H1 (cell line): Measurements from ENCODE around the gene PRRT2. TPM values are rescaled to one million over a fixed set of nuclear protein-coding genes. Genes with fewer than 3 reads are reported as not detected.

ENCODE experiments used
- CTCF ChIA-PET: fragments of 300-600 bp; sonication (Branson Sonifier 250); formaldehyde crosslinking; loops from one replicate; lab custom pipeline; 2021; ENCODE audit not compliant: partially characterized antibody; lab: Charles Lee
- POLR2A ChIA-PET: fragments of 300-600 bp; sonication (Branson Sonifier 250); formaldehyde crosslinking; loops from one replicate; lab custom pipeline; 2021; ENCODE audit warnings: inconsistent platforms; ENCODE audit not compliant: partially characterized antibody; lab: Charles Lee
- DNase-seq, 2 experiments: peaks; one replicate each; pipeline versions ENCODE4 v3.0.0 to v3.0.0-alpha.2; 2010 to 2022; ENCODE audit warnings: low spot score in 2 of 2, low read depth in 1 of 2, mixed read lengths in 1 of 2
- FAIRE-seq: peaks from 2 replicates; lab custom pipeline; 2011; peaks lifted over from hg19 to GRCh38; lab: Jason Lieb, UNC
- H2AFZ ChIP-seq: 2 replicates; pipeline ENCODE4 v1.8.1; 2012; ENCODE audit warnings: low read length, inconsistent platforms
- H2AK5ac ChIP-seq: 2 replicates; pipeline ENCODE4 v1.6.1; 2013; ENCODE audit warnings: low read depth, low read length
- H2BK120ac ChIP-seq: replicated peaks from 2 replicates; pipeline ENCODE3; 2013; ENCODE audit warnings: low read depth, low read length, inconsistent platforms
- H2BK12ac ChIP-seq: 2 replicates; pipeline ENCODE4 v1.6.1; 2013; ENCODE audit warnings: low read depth, low read length
- H2BK15ac ChIP-seq: 2 replicates; pipeline ENCODE4 v1.6.1; 2013; ENCODE audit warnings: low read length
- H2BK20ac ChIP-seq: 2 replicates; pipeline ENCODE4 v1.6.1; 2013; ENCODE audit warnings: low read length
- H2BK5ac ChIP-seq: 2 replicates; pipeline ENCODE4 v1.6.1; 2013; ENCODE audit warnings: low read depth, low read length
- H3K14ac ChIP-seq: 2 replicates; pipeline ENCODE4 v1.6.1; 2013; ENCODE audit warnings: inconsistent platforms; ENCODE audit not compliant: insufficient read length
- H3K18ac ChIP-seq: 2 replicates; pipeline ENCODE4 v1.6.1; 2013; ENCODE audit warnings: low read length; ENCODE audit errors: extremely low read depth
- H3K23ac ChIP-seq: 2 replicates; pipeline ENCODE4 v1.6.1; 2013; ENCODE audit warnings: inconsistent platforms; ENCODE audit not compliant: insufficient read length
- H3K23me2 ChIP-seq: 2 replicates; pipeline ENCODE4 v1.6.1; 2013; ENCODE audit warnings: low read depth, low read length
- H3K27ac ChIP-seq: 2 replicates; pipeline ENCODE4 v1.6.1; 2011; ENCODE audit warnings: low read depth, low read length, inconsistent platforms
- H3K27me3 ChIP-seq, 4 experiments: replicated peaks in 1 of 4; 1 replicate in 1 of 4; 2 replicates in 3 of 4; pipeline versions ENCODE4 v1.6.1 to v1.8.1; 2011 to 2013; ENCODE audit warnings: low read length in 3 of 4, mild to moderate bottlenecking in 3 of 4, inconsistent platforms in 2 of 4, mixed read lengths in 2 of 4, moderate library complexity in 1 of 4; ENCODE audit not compliant: control insufficient read depth in 3 of 4, insufficient read depth in 3 of 4; ENCODE audit errors: extremely low read depth in 1 of 4
- H3K36me3 ChIP-seq, 4 experiments: 2 replicates each; pipeline versions ENCODE4 v1.6.1 to v1.8.1; 2011 to 2013; ENCODE audit warnings: mild to moderate bottlenecking in 4 of 4, low read length in 3 of 4, moderate library complexity in 2 of 4, control low read depth in 1 of 4, inconsistent platforms in 1 of 4; ENCODE audit not compliant: insufficient read depth in 4 of 4, control insufficient read depth in 2 of 4
- H3K4ac ChIP-seq: replicated peaks from 2 replicates; pipeline ENCODE3; 2013; ENCODE audit warnings: low read length, low read depth, mixed read lengths, inconsistent platforms; ENCODE audit not compliant: insufficient read length
- H3K4me1 ChIP-seq, 4 experiments: replicated peaks in 1 of 4; 1 replicate in 1 of 4; 2 replicates in 3 of 4; pipeline versions ENCODE4 v1.6.1 to v1.8.1; 2011 to 2013; ENCODE audit warnings: low read length in 3 of 4, inconsistent platforms in 2 of 4, mixed read lengths in 1 of 4; ENCODE audit not compliant: insufficient read depth in 4 of 4, control insufficient read depth in 3 of 4
- H3K4me2 ChIP-seq, 2 experiments: 2 replicates each; pipeline versions ENCODE4 v1.6.1 to v1.8.1; 2011 to 2013; ENCODE audit warnings: low read depth in 2 of 2, low read length in 2 of 2, control low read depth in 1 of 2, inconsistent platforms in 1 of 2, mild to moderate bottlenecking in 1 of 2; ENCODE audit not compliant: insufficient read depth in 1 of 2
- H3K4me3 ChIP-seq, 4 experiments: fragments of 200-600, 300-600 bp in 1 of 4; sonication (generic), shearing (Covaris generic), sonication (Bioruptor Twin) in 1 of 4; 2 replicates each; pipeline versions ENCODE4 v1.5.1 to v1.8.1; 2011 to 2016; ENCODE audit warnings: low read length in 4 of 4, low read depth in 3 of 4, control low read depth in 2 of 4, inconsistent platforms in 2 of 4, mild to moderate bottlenecking in 2 of 4, mixed read lengths in 1 of 4, moderate library complexity in 1 of 4; ENCODE audit not compliant: insufficient read depth in 2 of 4; ENCODE audit errors: extremely low read depth in 1 of 4
- H3K56ac ChIP-seq: replicated peaks from 2 replicates; pipeline ENCODE3; 2013; ENCODE audit warnings: low read depth, mild to moderate bottlenecking, mixed read lengths, low read length, inconsistent platforms; ENCODE audit not compliant: insufficient read length
- H3K79me1 ChIP-seq: 2 replicates; pipeline ENCODE4 v1.6.1; 2013; ENCODE audit warnings: low read depth, low read length, control low read depth
- H3K79me2 ChIP-seq, 2 experiments: 2 replicates each; pipeline versions ENCODE4 v1.6.1 to v1.8.1; 2012 to 2013; ENCODE audit warnings: low read length in 2 of 2, mild to moderate bottlenecking in 2 of 2, inconsistent platforms in 1 of 2; ENCODE audit not compliant: insufficient read depth in 2 of 2, control insufficient read depth in 1 of 2
- H3K9ac ChIP-seq, 4 experiments: replicated peaks in 1 of 4; 1 replicate in 1 of 4; 2 replicates in 3 of 4; pipeline versions ENCODE4 v1.6.1 to v1.8.1; 2011 to 2013; ENCODE audit warnings: low read depth in 3 of 4, low read length in 3 of 4, control low read depth in 2 of 4, mild to moderate bottlenecking in 2 of 4, moderate library complexity in 2 of 4, inconsistent platforms in 1 of 4; ENCODE audit errors: extremely low read depth in 1 of 4
- H3K9me3 ChIP-seq, 2 experiments: 2 replicates each; pipeline versions ENCODE4 v1.6.1 to v1.8.1; 2012 to 2013; ENCODE audit warnings: mild to moderate bottlenecking in 2 of 2, moderate library complexity in 2 of 2, control low read depth in 1 of 2, inconsistent platforms in 1 of 2, low read depth in 1 of 2, low read length in 1 of 2, mixed read lengths in 1 of 2; ENCODE audit not compliant: insufficient read depth in 2 of 2
- H4K20me1 ChIP-seq, 2 experiments: replicated peaks in 1 of 2; 2 replicates each; pipeline versions ENCODE3 to v1.8.1; 2011 to 2013; ENCODE audit warnings: inconsistent platforms in 2 of 2, low read length in 2 of 2, mild to moderate bottlenecking in 1 of 2; ENCODE audit not compliant: insufficient read depth in 2 of 2, control insufficient read depth in 1 of 2
- H4K5ac ChIP-seq: 2 replicates; pipeline ENCODE4 v1.6.1; 2013; ENCODE audit warnings: low read length, low read depth, mixed read lengths, inconsistent platforms; ENCODE audit not compliant: insufficient read length
- H4K8ac ChIP-seq: 2 replicates; pipeline ENCODE4 v1.8.0; 2013; ENCODE audit warnings: mild to moderate bottlenecking, moderate library complexity, low read length, inconsistent platforms; ENCODE audit not compliant: insufficient read depth; ENCODE audit errors: extremely low read depth
- H4K91ac ChIP-seq: replicated peaks from 2 replicates; pipeline ENCODE3; 2013; ENCODE audit warnings: low read length, mixed read lengths, inconsistent platforms; ENCODE audit not compliant: insufficient read length
- SIX5 ChIP-seq: IDR thresholded peaks from 2 replicates; pipeline ENCODE4 v1.6.1; 2011; ENCODE audit warnings: mild to moderate bottlenecking, low read depth, low read length
- WGBS, 2 experiments: shearing (Covaris generic) in 1 of 2; methylation state at CpG; one replicate each; pipeline versions ENCODE4 v1.1.6 to v1.1.7; 2013 to 2015; ENCODE audit warnings: low lambda C conversion rate in 2 of 2, mixed read lengths in 2 of 2, inconsistent platforms in 1 of 2, low coverage in 1 of 2, missing lambda C conversion rate in 1 of 2; ENCODE audit not compliant: insufficient replicate concordance in 2 of 2, insufficient coverage in 1 of 2, insufficient read length in 1 of 2; ENCODE audit errors: extremely low coverage in 1 of 2, missing lambda C conversion rate in 1 of 2; 5-methylcytosine and 5-hydroxymethylcytosine counted together
- polyA plus RNA-seq, 7 experiments: library from polyadenylated mRNA; depleted of rRNA in 3 of 7; stranded (reverse) in 5 of 7; unstranded in 2 of 7; fragments of >200 nt in 5 of 7; fragments of 200-250 nt in 2 of 7; gene quantifications; 1 replicate in 5 of 7; 2 replicates in 1 of 7; 4 replicates in 1 of 7; pipeline versions ENCODE4 v1.2.1 to v1.2.3, GENCODE V29; 2011 to 2013; ENCODE audit warnings: missing spikeins in 2 of 7, mixed read lengths in 2 of 7
- total RNA-seq: library from RNA; stranded (reverse); fragmentation: NEBNext Ultra II Directional; extraction: Animal tissue kit (Norgen Biotek cat#: 25700); gene quantifications from 2 replicates; pipeline ENCODE4 v1.2.1, GENCODE V29; 2021

PRRT2 gene
- total and polyA plus RNA-seq, 2 of the 8 experiments (the other 6 are each of a cell fraction or from before 2014, with no cell fraction given), result 12.8 to 32.6 TPM

- Histone ChIP-seq H3K4me1 (peaks cover 0 to 7% (median 3%) of the 10 kb centered on the region in 4 experiments; a peak in 5 of 7 replicates), H3K23ac (no peak within 1 kb of the TSS), H3K4me2 (no peak within 1 kb of the TSS), H4K20me1 (peaks cover 2 to 4% of the 10 kb centered on the region in 2 experiments), H3K9ac (no peak within 1 kb of the TSS), H2AK5ac (no peak within 1 kb of the TSS), H2BK5ac (no peak within 1 kb of the TSS), H3K56ac (no peak within 1 kb of the TSS), H3K23me2 (peaks cover 4% of the 10 kb centered on the region), H3K9me3 (no peaks in the 10 kb centered on the region), H3K79me2 (peaks cover 0 to 18% of the 10 kb centered on the region in 2 experiments; a peak in 1 of 4 replicates), H2BK12ac (no peak within 1 kb of the TSS), H3K4me3 (no peak within 1 kb of the TSS; a peak in 1 of 8 replicates), H4K8ac (no peak within 1 kb of the TSS), H3K4ac (no peak within 1 kb of the TSS), H3K18ac (no peak within 1 kb of the TSS), H3K79me1 (peaks cover 5% of the 10 kb centered on the region; the same call in 1 of the 2 replicates), H3K36me3 (peaks cover 12 to 23% (median 18%) of the 10 kb centered on the region in 4 experiments), H4K91ac (no peak within 1 kb of the TSS), H3K27me3 (no peaks in the 10 kb centered on the region), H2BK15ac (no peak within 1 kb of the TSS), H3K14ac (no peak within 1 kb of the TSS), H2BK120ac (no peak within 1 kb of the TSS), H3K27ac (no peak within 1 kb of the TSS), H4K5ac (no peak within 1 kb of the TSS), H2BK20ac (no peak within 1 kb of the TSS), H2AFZ (no peak within 1 kb of the TSS)
- FAIRE-seq (no peak), DNase-seq (peak in 1 of 2 experiments; percentile 39)
- POLR2A ChIA-PET, result interaction anchor here (0.6 to 16.6 kb wide), 12 partner anchors 9 to 211 kb away, joined by 3 to 167 read pairs (median 4); partner anchors contain the start of gene TLCD3B
- WGBS, 2 experiments, result 88% methylated on average over 3 of the region's 4 CpGs; no CpG with 5 or more reads in 1 of the 2 experiments
- CTCF ChIA-PET, result interaction anchor here (0.6 to 17.5 kb wide), 10 partner anchors 9 to 235 kb away, joined by 3 to 212 read pairs (median 6); partner anchors contain the start of genes MAZ and ZG16
- TF ChIP-seq SIX5, result no peak
These were observed 8.3 kb downstream of the PRRT2 start, which contains the start of gene MVP for GRCh38 chr16:29820271-29820701. Gene MVP (plus strand): TSS chr16:29820462. CDS start chr16:29830550, 10,088 bp downstream.
